ENCODE results near the gene ACOX2. TPM values are rescaled to one million over a fixed set of nuclear protein-coding genes. Genes with fewer than 3 reads are reported as not detected.

Gene ACOX2
- total and polyA plus RNA-seq, 2 of the 13 experiments (the other 11 are each of a cell fraction or from before 2014, with no cell fraction given), result 42.6 to 98.5 TPM

DNA sequence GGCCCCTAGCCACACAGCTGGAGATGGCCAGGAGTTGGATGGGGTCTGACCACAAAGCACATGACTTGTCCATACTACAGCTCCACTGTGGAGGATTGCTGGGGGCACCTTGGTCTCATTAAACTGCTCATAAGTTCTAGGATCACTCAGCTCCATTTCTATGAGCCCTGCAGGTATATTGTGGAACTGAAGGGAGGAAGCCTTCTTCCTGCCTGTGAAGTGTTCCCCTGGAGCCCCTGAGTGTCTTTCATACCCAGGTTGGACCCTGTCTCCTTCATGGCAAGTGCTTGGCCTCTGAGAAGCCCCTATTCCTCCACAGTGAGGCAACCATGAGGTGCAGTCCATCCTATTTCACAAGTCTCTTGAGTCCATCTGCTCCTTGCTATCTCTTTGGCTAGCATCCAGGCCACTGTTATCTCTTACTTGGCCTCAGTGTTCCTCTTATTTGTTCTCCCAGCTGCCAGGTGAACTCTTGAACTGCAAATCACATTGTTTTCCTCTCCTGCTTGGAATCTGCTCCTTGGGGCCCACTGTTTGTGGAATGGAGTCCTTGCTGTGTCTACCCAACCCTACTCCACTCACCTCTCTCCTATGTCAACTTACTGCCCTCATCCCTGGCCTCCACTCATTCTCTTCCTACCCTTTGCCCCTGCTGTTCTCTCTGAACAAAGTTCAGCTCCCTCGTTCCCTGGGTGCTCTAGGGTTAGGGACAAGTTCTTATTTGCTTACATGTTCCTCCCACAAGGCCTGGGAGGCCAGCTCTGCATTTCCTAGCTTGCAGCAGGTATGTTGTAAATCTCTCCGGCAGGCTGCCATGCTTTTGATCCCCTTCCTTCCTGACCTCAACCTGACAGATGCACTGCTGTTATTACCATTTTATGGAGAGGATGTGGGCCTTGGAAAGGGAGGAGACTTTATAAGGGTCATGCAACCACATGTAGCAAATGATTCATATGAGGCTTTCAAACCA, 1.2 kb downstream of the ACOX2 start:
- CTCF ChIA-PET (ENCODE audit: low intra/inter-chr PET ratio, low total read pairs), result no interaction called here
- ATAC-seq (peak; percentile 80), DNase-seq (ENCODE audit: low spot score) (peak; percentile 89), FAIRE-seq (peak; percentile 98)
- H3K4me3 ChIP-seq (replicated peaks in 1 of 3; ENCODE audit: insufficient read depth in 1 of 3, low read depth in 2 of 3, low read length in 3 of 3), result peak overlapping the region; percentile 64 to 78 (median 77); a peak in 5 of 6 replicates
- no TSS peak for BruUV-seq (replicated peaks)
- no peak overlapping the region for H2AFZ ChIP-seq (ENCODE audit: low read length)
- no peaks in the 10 kb centered on the region for H3K9me3 ChIP-seq (ENCODE audit: low read length)
- peak overlapping the region; percentile 81 for H3K9ac ChIP-seq (ENCODE audit: insufficient read depth, low read depth, low read length)
- intact Hi-C loops (cut with micrococcal nuclease; ENCODE audit: unreplicated experiment) (loop anchor here (2.0 to 10.0 kb wide), 4 partner anchors 21 to 201 kb away; partner anchors contain the start of gene PXK), in situ Hi-C loops (cut with HindIII; ENCODE audit: extremely low pct_ligation_motif_present, low pct_unique_long_range_greater_than_20kb) (loop anchor here (10.0 kb wide), 1 partner anchor 211 kb away; no protein-coding TSS in a partner anchor)
- H3K4me1 ChIP-seq (ENCODE audit: insufficient read depth, low read length), result peaks cover 67% of the 10 kb centered on the region
- POLR2A ChIA-PET, result interaction anchor here (0.5 to 4.5 kb wide), 26 partner anchors 10 to 229 kb away, joined by 3 to 76 read pairs (median 4); partner anchors contain the start of genes HTD2, KCTD6 and RPP14
- WGBS (ENCODE audit: low lambda C conversion rate), result 0% methylated on average over 2 of the region's 2 CpGs
- no peaks in the 10 kb centered on the region for H4K20me1 ChIP-seq (ENCODE audit: insufficient read depth, low read length)
- no peaks in the 10 kb centered on the region for H3K79me2 ChIP-seq (ENCODE audit: insufficient read depth, low read length)
- peaks cover 0 to 25% of the 10 kb centered on the region in 2 experiments; a peak in 3 of 5 replicates for H3K36me3 ChIP-seq (replicated peaks in 1 of 2; ENCODE audit: control insufficient read depth in 1 of 2, insufficient read depth in 2 of 2, low read length in 2 of 2)
- peak overlapping the region; percentile 87 for H3K4me2 ChIP-seq (ENCODE audit: low read depth, low read length)
- H3K27ac ChIP-seq (ENCODE audit: extremely low read length, insufficient read depth, low read length), result peak overlapping the region; percentile 85
- no peaks in the 10 kb centered on the region for H3K27me3 ChIP-seq (ENCODE audit: control insufficient read depth in 1 of 2, insufficient read depth in 2 of 2, low read length in 2 of 2)
- TF ChIP-seq KAT2B (IDR thresholded peaks at IDR 0.05; ENCODE audit: borderline replicate concordance, low read depth, low read length) (no peak), SALL2 (CRISPR knock-in tag; IDR thresholded peaks at IDR 0.05) (0 out of 2 replicates have a peak, but pooled peaks have one; percentile 49), CENPX (CRISPR knock-in tag; IDR thresholded peaks at IDR 0.05) (no peak), ZNF598 (CRISPR knock-in tag; IDR thresholded peaks at IDR 0.05; ENCODE audit: borderline replicate concordance) (0 out of 2 replicates have a peak, but pooled peaks have one; percentile 43), SMYD3 (CRISPR knock-in tag; IDR thresholded peaks at IDR 0.05) (no peak), ZNF766 (CRISPR knock-in tag; IDR thresholded peaks at IDR 0.05; ENCODE audit: borderline replicate concordance) (no peak)
- TF ChIP-seq, protein P1, sequence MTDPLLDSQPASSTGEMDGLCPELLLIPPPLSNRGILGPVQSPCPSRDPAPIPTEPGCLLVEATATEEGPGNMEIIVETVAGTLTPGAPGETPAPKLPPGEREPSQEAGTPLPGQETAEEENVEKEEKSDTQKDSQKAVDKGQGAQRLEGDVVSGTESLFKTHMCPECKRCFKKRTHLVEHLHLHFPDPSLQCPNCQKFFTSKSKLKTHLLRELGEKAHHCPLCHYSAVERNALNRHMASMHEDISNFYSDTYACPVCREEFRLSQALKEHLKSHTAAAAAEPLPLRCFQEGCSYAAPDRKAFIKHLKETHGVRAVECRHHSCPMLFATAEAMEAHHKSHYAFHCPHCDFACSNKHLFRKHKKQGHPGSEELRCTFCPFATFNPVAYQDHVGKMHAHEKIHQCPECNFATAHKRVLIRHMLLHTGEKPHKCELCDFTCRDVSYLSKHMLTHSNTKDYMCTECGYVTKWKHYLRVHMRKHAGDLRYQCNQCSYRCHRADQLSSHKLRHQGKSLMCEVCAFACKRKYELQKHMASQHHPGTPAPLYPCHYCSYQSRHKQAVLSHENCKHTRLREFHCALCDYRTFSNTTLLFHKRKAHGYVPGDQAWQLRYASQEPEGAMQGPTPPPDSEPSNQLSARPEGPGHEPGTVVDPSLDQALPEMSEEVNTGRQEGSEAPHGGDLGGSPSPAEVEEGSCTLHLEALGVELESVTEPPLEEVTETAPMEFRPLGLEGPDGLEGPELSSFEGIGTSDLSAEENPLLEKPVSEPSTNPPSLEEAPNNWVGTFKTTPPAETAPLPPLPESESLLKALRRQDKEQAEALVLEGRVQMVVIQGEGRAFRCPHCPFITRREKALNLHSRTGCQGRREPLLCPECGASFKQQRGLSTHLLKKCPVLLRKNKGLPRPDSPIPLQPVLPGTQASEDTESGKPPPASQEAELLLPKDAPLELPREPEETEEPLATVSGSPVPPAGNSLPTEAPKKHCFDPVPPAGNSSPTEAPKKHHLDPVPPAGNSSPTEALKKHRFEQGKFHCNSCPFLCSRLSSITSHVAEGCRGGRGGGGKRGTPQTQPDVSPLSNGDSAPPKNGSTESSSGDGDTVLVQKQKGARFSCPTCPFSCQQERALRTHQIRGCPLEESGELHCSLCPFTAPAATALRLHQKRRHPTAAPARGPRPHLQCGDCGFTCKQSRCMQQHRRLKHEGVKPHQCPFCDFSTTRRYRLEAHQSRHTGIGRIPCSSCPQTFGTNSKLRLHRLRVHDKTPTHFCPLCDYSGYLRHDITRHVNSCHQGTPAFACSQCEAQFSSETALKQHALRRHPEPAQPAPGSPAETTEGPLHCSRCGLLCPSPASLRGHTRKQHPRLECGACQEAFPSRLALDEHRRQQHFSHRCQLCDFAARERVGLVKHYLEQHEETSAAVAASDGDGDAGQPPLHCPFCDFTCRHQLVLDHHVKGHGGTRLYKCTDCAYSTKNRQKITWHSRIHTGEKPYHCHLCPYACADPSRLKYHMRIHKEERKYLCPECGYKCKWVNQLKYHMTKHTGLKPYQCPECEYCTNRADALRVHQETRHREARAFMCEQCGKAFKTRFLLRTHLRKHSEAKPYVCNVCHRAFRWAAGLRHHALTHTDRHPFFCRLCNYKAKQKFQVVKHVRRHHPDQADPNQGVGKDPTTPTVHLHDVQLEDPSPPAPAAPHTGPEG (CRISPR knock-in tag; IDR thresholded peaks at IDR 0.05), result peak; percentile 10; the same call in 1 of the 2 replicates
